ENCODE measurements around the gene ZMYM2.

ZMYM2 gene

DNA sequence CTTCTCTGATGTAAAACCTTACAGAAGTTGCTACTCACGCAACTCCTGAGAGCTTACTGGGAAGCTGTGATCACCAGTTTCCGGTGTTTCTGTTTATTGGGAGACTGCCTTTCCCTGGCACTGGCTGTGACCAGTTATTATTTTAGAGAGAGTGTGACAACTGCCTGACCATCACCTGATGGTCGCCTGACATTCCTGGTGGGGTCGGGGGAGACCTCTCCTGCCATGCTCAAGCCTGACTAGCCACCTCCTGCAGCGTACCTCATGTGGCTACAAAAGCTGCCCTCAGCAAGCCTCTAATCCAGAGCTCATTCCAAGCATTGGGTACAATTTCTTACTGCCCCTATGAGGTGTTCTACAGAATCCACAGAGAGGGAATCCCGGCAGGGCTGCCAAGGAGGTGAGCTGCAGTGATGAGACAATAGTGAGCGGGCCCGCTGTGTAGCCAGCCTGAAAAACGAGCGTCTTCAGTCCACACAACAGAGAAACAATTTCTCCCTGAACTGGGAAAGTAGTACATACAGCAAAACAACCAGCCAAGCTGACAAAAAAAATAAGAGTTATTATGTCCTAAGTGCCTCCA is 173.6 kb downstream of the ZMYM2 start:
- Histone ChIP-seq H3K27ac (no peak overlapping the region), H3K36me3 (no peaks in the 10 kb centered on the region), H3K9me3 (ENCODE audit: severe bottlenecking) (no peaks in the 10 kb centered on the region), H3K4me3 (ENCODE audit: low read depth, low read length) (no peak overlapping the region), H3K27me3 (ENCODE audit: insufficient read depth, low read depth, severe bottlenecking) (peaks cover 39% of the 10 kb centered on the region)
- TF ChIP-seq, protein P1, sequence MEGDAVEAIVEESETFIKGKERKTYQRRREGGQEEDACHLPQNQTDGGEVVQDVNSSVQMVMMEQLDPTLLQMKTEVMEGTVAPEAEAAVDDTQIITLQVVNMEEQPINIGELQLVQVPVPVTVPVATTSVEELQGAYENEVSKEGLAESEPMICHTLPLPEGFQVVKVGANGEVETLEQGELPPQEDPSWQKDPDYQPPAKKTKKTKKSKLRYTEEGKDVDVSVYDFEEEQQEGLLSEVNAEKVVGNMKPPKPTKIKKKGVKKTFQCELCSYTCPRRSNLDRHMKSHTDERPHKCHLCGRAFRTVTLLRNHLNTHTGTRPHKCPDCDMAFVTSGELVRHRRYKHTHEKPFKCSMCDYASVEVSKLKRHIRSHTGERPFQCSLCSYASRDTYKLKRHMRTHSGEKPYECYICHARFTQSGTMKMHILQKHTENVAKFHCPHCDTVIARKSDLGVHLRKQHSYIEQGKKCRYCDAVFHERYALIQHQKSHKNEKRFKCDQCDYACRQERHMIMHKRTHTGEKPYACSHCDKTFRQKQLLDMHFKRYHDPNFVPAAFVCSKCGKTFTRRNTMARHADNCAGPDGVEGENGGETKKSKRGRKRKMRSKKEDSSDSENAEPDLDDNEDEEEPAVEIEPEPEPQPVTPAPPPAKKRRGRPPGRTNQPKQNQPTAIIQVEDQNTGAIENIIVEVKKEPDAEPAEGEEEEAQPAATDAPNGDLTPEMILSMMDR (IDR thresholded peaks at IDR 0.05; ENCODE audit: low read depth, low read length) = no peak
- DNase-seq = no peak

DNA sequence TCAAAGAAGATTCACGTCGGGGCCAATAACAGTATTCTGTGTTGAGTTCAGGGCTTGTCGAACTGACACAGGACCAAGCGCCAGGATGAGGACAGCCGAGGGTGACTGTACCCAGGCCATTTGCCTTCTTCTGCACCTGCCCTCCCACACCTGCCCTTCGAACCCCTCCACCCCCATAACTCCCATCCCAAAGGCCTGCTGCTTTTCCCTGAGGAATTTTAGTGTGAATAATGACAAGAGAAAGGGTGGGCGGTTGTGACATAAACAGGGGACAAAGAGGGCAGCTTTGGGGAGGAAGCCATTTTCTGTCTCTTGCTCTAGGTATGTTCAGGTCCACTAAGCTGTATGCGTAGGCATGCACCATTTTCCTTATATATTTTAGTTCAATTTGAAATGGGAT is 176.2 kb downstream of the ZMYM2 start:
- no peaks in the 10 kb centered on the region for H3K36me3 ChIP-seq
- H3K9me3 ChIP-seq (ENCODE audit: severe bottlenecking) = no peaks in the 10 kb centered on the region
- no peak overlapping the region for H3K27ac ChIP-seq
- H3K27me3 ChIP-seq (ENCODE audit: insufficient read depth, low read depth, severe bottlenecking) = peaks cover 52% of the 10 kb centered on the region
- H3K4me3 ChIP-seq (ENCODE audit: low read depth, low read length) = no peak overlapping the region
- DNase-seq = no peak
- TF ChIP-seq, protein P1 (IDR thresholded peaks at IDR 0.05; ENCODE audit: low read depth, low read length) = no peak

DNA sequence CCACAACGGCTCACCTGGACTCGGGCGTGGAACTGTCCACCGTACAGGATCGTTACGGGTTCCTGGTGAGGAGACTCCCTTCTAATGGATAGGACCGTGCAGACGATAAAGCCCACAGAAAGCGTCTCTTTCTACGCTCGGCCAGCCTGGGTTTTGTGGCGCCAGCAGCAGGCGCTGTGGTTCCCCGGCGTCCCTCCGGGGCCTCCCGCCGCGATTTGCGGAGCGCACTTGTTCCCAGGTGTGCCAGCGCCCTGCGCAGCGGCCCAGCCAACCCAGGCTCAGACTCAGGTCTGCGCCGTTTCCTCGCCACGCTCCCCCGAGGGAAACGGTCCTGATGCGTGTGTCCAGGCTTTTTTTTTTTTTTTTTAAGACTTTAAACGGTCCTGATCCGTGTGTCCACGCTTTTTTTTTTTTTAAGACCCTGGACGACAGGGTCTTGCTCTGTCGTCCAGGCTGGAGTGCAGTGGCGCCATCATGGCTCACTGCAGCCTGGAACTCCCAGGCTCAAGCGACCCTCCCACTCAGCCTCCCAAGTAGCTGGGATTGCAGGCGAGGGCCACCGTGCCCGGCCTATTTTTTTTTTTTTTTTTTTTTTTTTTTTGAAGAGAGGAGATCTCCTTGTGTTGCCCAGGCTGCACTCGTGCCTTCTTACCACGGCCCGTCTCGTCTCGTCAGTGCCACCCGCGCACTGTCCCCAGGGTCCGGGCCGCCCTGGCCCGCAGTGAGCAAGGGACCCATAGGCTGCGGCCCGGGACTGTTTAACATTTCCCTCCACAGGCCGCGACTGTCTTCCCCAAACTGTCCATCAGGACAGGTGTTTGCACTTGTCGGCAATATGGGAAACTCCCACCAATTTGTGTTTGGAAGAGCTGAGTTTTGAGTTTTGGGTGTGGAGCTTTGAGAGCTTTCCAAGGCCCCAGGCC is 178.5 kb downstream of the ZMYM2 start:
- no peaks in the 10 kb centered on the region for H3K9me3 ChIP-seq (ENCODE audit: severe bottlenecking)
- peaks cover 65% of the 10 kb centered on the region for H3K27me3 ChIP-seq (ENCODE audit: insufficient read depth, low read depth, severe bottlenecking)
- H3K4me3 ChIP-seq (ENCODE audit: low read depth, low read length) = no peak overlapping the region
- TF ChIP-seq, protein P1 (IDR thresholded peaks at IDR 0.05; ENCODE audit: low read depth, low read length) = peak; percentile 68
- peak; percentile 27 for DNase-seq
- no peaks in the 10 kb centered on the region for H3K36me3 ChIP-seq
- no peak overlapping the region for H3K27ac ChIP-seq

DNA sequence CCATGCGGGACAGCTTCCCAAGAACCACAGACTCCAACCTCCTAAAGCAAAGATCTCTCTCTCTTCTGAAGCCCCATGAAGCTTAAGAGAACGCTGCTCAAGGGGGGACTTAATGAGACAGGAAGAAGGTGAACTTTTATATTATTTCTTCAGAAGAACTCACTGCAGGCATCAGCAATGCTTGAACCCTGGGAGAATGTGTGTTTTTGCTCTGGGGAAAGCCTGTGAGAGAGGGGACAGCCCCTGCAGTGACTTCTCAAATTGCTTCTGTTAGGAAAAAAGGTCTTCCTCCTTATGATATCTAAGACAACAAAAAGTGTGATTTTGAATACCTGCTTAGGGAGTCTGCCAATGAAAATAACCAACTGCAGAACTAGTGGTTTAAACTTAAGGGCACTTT is 179.3 kb downstream of the ZMYM2 start:
- H3K27ac ChIP-seq = no peak overlapping the region
- peaks cover 73% of the 10 kb centered on the region for H3K27me3 ChIP-seq (ENCODE audit: insufficient read depth, low read depth, severe bottlenecking)
- H3K9me3 ChIP-seq (ENCODE audit: severe bottlenecking) = no peaks in the 10 kb centered on the region
- TF ChIP-seq, protein P1 (IDR thresholded peaks at IDR 0.05; ENCODE audit: low read depth, low read length) = no peak
- DNase-seq = no peak
- no peaks in the 10 kb centered on the region for H3K36me3 ChIP-seq
- no peak overlapping the region for H3K4me3 ChIP-seq (ENCODE audit: low read depth, low read length)

DNA sequence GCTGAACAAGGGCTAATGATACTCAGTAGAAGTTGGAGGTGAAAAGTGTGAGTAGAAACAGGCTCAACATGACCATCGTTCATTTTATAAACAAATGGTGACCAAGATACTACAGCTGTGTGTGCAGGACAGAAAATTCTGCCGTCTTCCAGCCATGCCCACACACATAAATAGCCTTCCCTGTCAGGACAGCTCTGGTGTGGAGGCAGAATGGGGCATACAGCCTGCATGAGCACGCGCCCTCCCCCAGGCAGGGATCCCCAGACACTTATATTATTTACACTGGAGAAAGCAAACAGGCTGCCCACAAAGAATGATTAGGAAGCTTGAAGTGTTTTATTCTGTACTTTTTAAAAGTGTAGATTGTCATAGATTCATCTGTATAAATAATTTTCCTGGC is 182.0 kb downstream of the ZMYM2 start:
- H3K4me3 ChIP-seq (ENCODE audit: low read depth, low read length) = no peak overlapping the region
- DNase-seq = no peak
- no peaks in the 10 kb centered on the region for H3K36me3 ChIP-seq
- H3K27ac ChIP-seq = no peak overlapping the region
- TF ChIP-seq, protein P1 (IDR thresholded peaks at IDR 0.05; ENCODE audit: low read depth, low read length) = no peak
- peaks cover 87% of the 10 kb centered on the region for H3K27me3 ChIP-seq (ENCODE audit: insufficient read depth, low read depth, severe bottlenecking)
- peaks cover 6% of the 10 kb centered on the region for H3K9me3 ChIP-seq (ENCODE audit: severe bottlenecking)
